ENCODE data around the gene C10orf90. TPM values are rescaled to one million over a fixed set of nuclear protein-coding genes. Genes with fewer than 3 reads are reported as not detected.

C10orf90 gene
- total RNA-seq, 2 donors from 2014 or later, result 0.33 TPM; not detected in 1

- Histone ChIP-seq H3K4me1 (ENCODE audit: control insufficient read depth, insufficient read depth, low read length) (no peaks in the 10 kb centered on the region), H3K27ac (ENCODE audit: low read depth, low read length) (no peak overlapping the region), H3K9me3 (ENCODE audit: control insufficient read depth, low read length) (no peaks in the 10 kb centered on the region), H3K4me3 (ENCODE audit: low read length) (no peak overlapping the region), H3K27me3 (ENCODE audit: control insufficient read depth, insufficient read depth, low read length, poor library complexity, severe bottlenecking) (no peaks in the 10 kb centered on the region), H3K36me3 (ENCODE audit: control insufficient read depth, insufficient read depth, low read length) (no peaks in the 10 kb centered on the region), H3K9ac (ENCODE audit: extremely low read depth, low read length, poor library complexity, severe bottlenecking) (no peak overlapping the region)
- H3K4me1 Mint-ChIP-seq, result peaks cover 5% of the 10 kb centered on the region
- TF ChIP-seq, protein P1, sequence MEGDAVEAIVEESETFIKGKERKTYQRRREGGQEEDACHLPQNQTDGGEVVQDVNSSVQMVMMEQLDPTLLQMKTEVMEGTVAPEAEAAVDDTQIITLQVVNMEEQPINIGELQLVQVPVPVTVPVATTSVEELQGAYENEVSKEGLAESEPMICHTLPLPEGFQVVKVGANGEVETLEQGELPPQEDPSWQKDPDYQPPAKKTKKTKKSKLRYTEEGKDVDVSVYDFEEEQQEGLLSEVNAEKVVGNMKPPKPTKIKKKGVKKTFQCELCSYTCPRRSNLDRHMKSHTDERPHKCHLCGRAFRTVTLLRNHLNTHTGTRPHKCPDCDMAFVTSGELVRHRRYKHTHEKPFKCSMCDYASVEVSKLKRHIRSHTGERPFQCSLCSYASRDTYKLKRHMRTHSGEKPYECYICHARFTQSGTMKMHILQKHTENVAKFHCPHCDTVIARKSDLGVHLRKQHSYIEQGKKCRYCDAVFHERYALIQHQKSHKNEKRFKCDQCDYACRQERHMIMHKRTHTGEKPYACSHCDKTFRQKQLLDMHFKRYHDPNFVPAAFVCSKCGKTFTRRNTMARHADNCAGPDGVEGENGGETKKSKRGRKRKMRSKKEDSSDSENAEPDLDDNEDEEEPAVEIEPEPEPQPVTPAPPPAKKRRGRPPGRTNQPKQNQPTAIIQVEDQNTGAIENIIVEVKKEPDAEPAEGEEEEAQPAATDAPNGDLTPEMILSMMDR (conservative IDR thresholded peaks at IDR 0.05), result no peak
- H3K36me3 Mint-ChIP-seq (ENCODE audit: low read depth), result no peaks in the 10 kb centered on the region
- 91 to 100% methylated on average over 1 to 6 of the region's 6 CpGs for whole genome bisulfite sequencing, 2 experiments (ENCODE audit: insufficient coverage in 1 of 2, insufficient read length in 1 of 2)
- H3K4me3 Mint-ChIP-seq, result no peak overlapping the region
- no peaks in the 10 kb centered on the region for H3K9me3 Mint-ChIP-seq
- H3K27me3 Mint-ChIP-seq (ENCODE audit: insufficient read depth), result no peaks in the 10 kb centered on the region
- no peak for DNase-seq
- H3K27ac Mint-ChIP-seq, result peak overlapping the region; percentile 66
Observed at GRCh38 chr10:126638542-126638941, 32.0 kb downstream of the C10orf90 start.

DNA sequence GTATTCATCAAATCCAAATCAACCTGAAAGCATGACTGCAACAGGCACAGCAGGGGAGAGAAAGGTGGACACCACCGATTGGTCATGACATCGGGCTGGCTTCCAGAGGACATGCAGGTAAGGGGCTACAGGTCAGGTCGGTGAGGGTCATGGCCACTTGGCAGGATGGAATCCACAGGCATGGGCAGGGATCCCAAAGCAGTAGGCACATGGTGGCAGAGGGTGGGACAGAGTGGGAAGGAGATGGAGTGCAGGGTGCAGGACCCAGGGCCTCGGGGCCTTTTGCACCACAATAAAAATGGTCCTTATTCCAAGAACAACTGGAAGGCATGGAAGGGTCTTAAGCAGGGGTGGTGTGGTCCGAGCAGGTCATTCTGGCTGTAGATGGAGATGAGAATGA is 33.0 kb downstream of the C10orf90 start:
- Histone ChIP-seq H3K27ac (ENCODE audit: low read depth, low read length) (no peak overlapping the region), H3K27me3 (ENCODE audit: control insufficient read depth, insufficient read depth, low read length, poor library complexity, severe bottlenecking) (no peaks in the 10 kb centered on the region), H3K9ac (ENCODE audit: extremely low read depth, low read length, poor library complexity, severe bottlenecking) (no peak overlapping the region), H3K4me3 (ENCODE audit: low read length) (no peak overlapping the region), H3K4me1 (ENCODE audit: control insufficient read depth, insufficient read depth, low read length) (no peaks in the 10 kb centered on the region), H3K36me3 (ENCODE audit: control insufficient read depth, insufficient read depth, low read length) (no peaks in the 10 kb centered on the region), H3K9me3 (ENCODE audit: control insufficient read depth, low read length) (no peaks in the 10 kb centered on the region)
- TF ChIP-seq, protein P1 (conservative IDR thresholded peaks at IDR 0.05), result no peak
- Mint-ChIP-seq H3K36me3 (ENCODE audit: low read depth) (no peaks in the 10 kb centered on the region), H3K4me3 (no peak overlapping the region), H3K4me1 (peaks cover 5% of the 10 kb centered on the region), H3K27ac (no peak overlapping the region), H3K27me3 (ENCODE audit: insufficient read depth) (no peaks in the 10 kb centered on the region), H3K9me3 (no peaks in the 10 kb centered on the region)
- DNase-seq, result no peak
- WGBS, 2 experiments (ENCODE audit: insufficient coverage in 1 of 2, insufficient read length in 1 of 2), result 92 to 93% methylated on average over 2 to 5 of the region's 5 CpGs

DNA sequence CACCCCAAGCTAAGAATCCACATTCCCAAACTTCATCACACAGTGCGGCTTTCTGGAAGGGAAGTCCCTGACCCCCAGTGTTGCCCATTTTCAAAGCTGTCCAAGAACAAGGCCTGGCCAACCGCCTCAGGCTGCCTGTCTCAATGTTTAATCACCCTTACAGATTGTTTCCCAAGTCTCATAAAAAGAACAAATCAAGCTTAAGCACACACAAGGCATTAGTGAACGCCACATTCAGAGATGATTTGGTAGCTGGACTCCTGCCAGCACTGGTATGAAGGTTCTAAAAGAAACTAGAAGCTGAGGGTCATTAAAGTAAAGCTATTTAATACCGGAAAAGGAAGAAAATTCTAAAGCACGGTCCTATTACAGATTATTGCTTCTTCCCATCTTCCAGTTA is 35.6 kb downstream of the C10orf90 start:
- Histone ChIP-seq H3K27me3 (ENCODE audit: control insufficient read depth, insufficient read depth, low read length, poor library complexity, severe bottlenecking) (no peaks in the 10 kb centered on the region), H3K9ac (ENCODE audit: extremely low read depth, low read length, poor library complexity, severe bottlenecking) (no peak overlapping the region), H3K27ac (ENCODE audit: low read depth, low read length) (no peak overlapping the region), H3K36me3 (ENCODE audit: control insufficient read depth, insufficient read depth, low read length) (no peaks in the 10 kb centered on the region), H3K9me3 (ENCODE audit: control insufficient read depth, low read length) (no peaks in the 10 kb centered on the region), H3K4me3 (ENCODE audit: low read length) (no peak overlapping the region), H3K4me1 (ENCODE audit: control insufficient read depth, insufficient read depth, low read length) (no peaks in the 10 kb centered on the region)
- no peak for DNase-seq
- Mint-ChIP-seq H3K9me3 (no peaks in the 10 kb centered on the region), H3K4me3 (no peak overlapping the region), H3K4me1 (peaks cover 5% of the 10 kb centered on the region), H3K36me3 (ENCODE audit: low read depth) (no peaks in the 10 kb centered on the region), H3K27ac (no peak overlapping the region), H3K27me3 (ENCODE audit: insufficient read depth) (no peaks in the 10 kb centered on the region)
- 92 to 100% methylated on average over 1 to 5 of the region's 5 CpGs for whole genome bisulfite sequencing, 2 experiments (ENCODE audit: insufficient coverage in 1 of 2, insufficient read length in 1 of 2)
- TF ChIP-seq, protein P1 (conservative IDR thresholded peaks at IDR 0.05), result no peak

Measured in endodermal cell (in vitro differentiated cells).